Activated T-cell treated with anti-CD3 and anti-CD28 coated beads, Interleukin-2, amount 50 U/mL, for 72 hours (primary cell): Measurements from ENCODE around the gene TMOD3. TPM values are rescaled to one million over a fixed set of nuclear protein-coding genes. Genes with fewer than 3 reads are reported as not detected.

Experiments
- ATAC-seq, 2 donors: fragments of 150-1000 bp; cut with Tn5 transposase; replicated peaks in 1 of 2; 2 replicates each; pipeline ENCODE4 v1.10.0; 2021; ENCODE audit warnings: moderate library complexity in 2 of 2, mild to moderate bottlenecking in 1 of 2
- DNase-seq, 2 donors: peaks; one replicate each; pipeline ENCODE4 v3.0.0; 2021 to 2022; ENCODE audit warnings: mixed read lengths in 1 of 2
- H3K27ac Mint-ChIP-seq: one replicate; pipeline ENCODE4 v1.8.0; 2022; ENCODE audit warnings: mild to moderate bottlenecking, moderate library complexity, mixed read lengths
- H3K27me3 Mint-ChIP-seq: one replicate; pipeline ENCODE4 v1.8.0; 2022; ENCODE audit warnings: low read depth, mixed read lengths
- H3K36me3 Mint-ChIP-seq, 2 donors: one replicate each; pipeline ENCODE4 v1.8.0; 2022; ENCODE audit warnings: mixed read lengths in 2 of 2, mild to moderate bottlenecking in 1 of 2; ENCODE audit not compliant: insufficient read depth in 2 of 2
- H3K4me1 Mint-ChIP-seq: one replicate; pipeline ENCODE4 v1.8.0; 2022; ENCODE audit warnings: low read depth, mixed read lengths
- H3K4me3 Mint-ChIP-seq, 2 donors: one replicate each; pipeline ENCODE4 v1.8.0; 2022; ENCODE audit warnings: mild to moderate bottlenecking in 2 of 2, mixed read lengths in 2 of 2, moderate library complexity in 2 of 2
- H3K9me3 Mint-ChIP-seq, 2 donors: one replicate each; pipeline ENCODE4 v1.8.0; 2022; ENCODE audit warnings: mixed read lengths in 2 of 2
- total RNA-seq, 2 donors: library from RNA; stranded (reverse); gene quantifications; one replicate each; pipeline ENCODE4 v1.2.3, GENCODE V29; 2022

Gene TMOD3
- total RNA-seq, 2 donors from 2014 or later, result 48.6 to 55.1 TPM

DNA sequence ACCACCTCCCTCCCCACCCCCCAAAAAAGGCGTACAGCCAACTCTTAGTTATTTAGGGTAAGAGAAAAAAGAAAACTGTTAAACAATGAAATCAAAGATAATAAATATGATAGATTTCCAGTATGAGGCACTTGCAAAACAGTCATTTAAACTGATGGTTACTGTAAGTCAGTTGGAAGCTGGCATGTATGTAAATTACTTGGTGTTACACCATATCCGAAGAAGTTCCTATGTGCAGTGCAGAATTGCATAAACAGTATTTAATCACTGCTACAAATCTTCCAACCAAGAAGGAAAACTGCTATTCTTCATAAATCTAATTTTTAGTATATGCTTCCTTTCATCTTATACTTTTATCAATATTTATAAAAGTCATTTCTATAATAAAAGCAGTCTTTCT lies 80.1 kb downstream of the TMOD3 start:
- no peaks in the 10 kb centered on the region for H3K4me1 Mint-ChIP-seq
- H3K9me3 Mint-ChIP-seq, result no peaks in the 10 kb centered on the region
- H3K27me3 Mint-ChIP-seq, result no peaks in the 10 kb centered on the region
- no peak for DNase-seq
- H3K27ac Mint-ChIP-seq, result no peak overlapping the region
- no peak for ATAC-seq
- H3K36me3 Mint-ChIP-seq, result peaks cover 3 to 13% of the 10 kb centered on the region in 2 donors
- no peak overlapping the region for H3K4me3 Mint-ChIP-seq

DNA sequence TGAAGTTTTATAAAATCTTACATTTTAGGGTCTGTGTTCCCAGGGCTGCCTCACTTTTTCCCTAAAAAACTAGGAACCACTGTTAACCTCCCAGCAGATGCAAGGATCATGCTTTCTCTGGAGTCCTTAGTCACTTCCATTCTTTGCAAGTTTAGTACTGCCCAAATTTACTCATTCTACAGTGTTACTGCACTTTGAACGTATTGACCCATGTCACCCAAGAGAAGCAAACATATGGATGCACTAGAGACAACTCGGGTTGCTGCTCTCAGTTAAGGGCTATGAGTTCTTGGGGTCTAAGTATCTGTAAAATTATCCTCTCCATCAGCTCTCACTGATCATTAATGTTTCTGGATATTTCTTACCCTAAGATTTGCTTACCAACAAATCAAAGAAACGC lies 83.1 kb downstream of the TMOD3 start:
- ATAC-seq (no peak), DNase-seq (no peak)
- Mint-ChIP-seq H3K9me3 (no peaks in the 10 kb centered on the region), H3K27me3 (no peaks in the 10 kb centered on the region), H3K36me3 (peaks cover 0 to 11% of the 10 kb centered on the region in 2 donors), H3K27ac (no peak overlapping the region), H3K4me3 (no peak overlapping the region), H3K4me1 (no peaks in the 10 kb centered on the region)

- no peak for DNase-seq
- Mint-ChIP-seq H3K4me1 (no peaks in the 10 kb centered on the region), H3K27me3 (no peaks in the 10 kb centered on the region), H3K36me3 (peaks cover 0 to 12% of the 10 kb centered on the region in 2 donors), H3K4me3 (no peak overlapping the region), H3K27ac (no peak overlapping the region), H3K9me3 (no peaks in the 10 kb centered on the region)
- peak; percentile 41 to 42 for ATAC-seq
Observed at GRCh38 chr15:51917493-51917892, 88.0 kb downstream of the TMOD3 start.

DNA sequence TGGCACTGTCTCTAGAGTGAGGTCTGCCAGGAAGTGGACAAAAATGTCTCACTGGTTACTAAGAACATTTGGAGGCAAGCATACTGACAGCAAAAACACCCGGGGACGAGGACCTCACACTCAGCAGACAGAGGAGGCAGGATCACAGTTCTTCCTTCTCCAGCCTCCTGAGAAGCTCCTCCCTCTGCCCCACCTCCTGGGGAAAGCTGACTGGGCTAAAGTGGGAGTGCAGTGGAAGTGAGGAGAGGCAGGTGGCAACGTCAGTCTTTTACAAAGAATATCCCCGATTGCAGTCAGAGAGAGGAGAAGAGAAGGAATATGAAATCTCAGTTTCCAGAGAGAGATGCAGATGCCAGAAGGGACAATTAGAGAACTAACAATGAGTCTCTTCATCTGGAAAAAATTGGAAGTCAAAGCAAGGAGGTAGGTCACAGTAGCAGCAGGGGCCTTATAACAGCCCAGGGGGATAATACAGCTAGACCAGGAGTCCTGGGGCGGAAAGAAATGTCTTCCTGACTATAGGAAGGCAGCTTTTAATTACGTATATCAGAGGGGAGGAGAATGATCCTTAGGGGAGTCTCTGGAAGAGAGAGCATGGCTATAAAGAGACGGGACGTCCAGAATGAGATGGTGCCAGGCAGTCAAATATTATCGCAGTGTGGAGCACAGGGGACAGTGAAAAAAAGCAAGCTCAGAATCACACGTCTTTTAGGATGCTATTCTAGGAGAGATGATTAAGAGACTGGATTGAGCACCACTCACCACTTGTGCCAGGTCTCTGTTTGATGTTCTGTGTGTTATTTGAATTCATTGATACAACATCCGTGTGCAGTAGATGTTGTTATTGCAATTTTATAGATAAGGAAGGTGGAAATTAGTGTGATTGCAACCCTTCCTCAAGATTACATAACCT lies 95.0 kb downstream of the TMOD3 start:
- no peak overlapping the region for H3K27ac Mint-ChIP-seq
- H3K9me3 Mint-ChIP-seq, result no peaks in the 10 kb centered on the region
- no peak for ATAC-seq
- no peak for DNase-seq
- H3K4me3 Mint-ChIP-seq, result no peak overlapping the region
- H3K36me3 Mint-ChIP-seq, result peaks cover 1 to 14% of the 10 kb centered on the region in 2 donors
- H3K4me1 Mint-ChIP-seq, result no peaks in the 10 kb centered on the region
- H3K27me3 Mint-ChIP-seq, result no peaks in the 10 kb centered on the region

DNA sequence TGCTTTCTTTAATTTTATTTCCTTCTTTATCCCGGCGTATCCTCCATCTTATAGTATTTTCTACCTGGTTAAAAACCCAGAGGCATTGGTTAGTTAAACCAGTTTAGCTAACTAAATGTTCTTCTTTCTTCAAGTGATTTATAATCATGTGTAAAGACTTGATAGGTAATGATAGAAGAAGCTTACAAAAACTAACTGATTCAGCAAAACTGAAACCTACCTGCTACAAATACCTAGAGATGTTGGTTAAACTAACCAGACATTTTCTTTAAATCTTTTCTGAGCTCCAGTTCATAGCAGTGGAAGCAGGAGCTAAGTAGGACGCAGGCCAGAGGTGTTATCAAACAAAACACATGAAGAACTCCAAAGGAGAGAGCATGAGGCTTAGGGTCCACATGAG lies 97.4 kb downstream of the TMOD3 start:
- Mint-ChIP-seq H3K36me3 (peaks cover 1 to 8% of the 10 kb centered on the region in 2 donors), H3K4me1 (no peaks in the 10 kb centered on the region), H3K9me3 (no peaks in the 10 kb centered on the region), H3K27me3 (no peaks in the 10 kb centered on the region), H3K4me3 (no peak overlapping the region), H3K27ac (no peak overlapping the region)
- DNase-seq, result no peak
- ATAC-seq, result no peak

GRCh38 chr15:51931016-51931415 lies 101.6 kb downstream of the TMOD3 start:
- no peak overlapping the region for H3K4me3 Mint-ChIP-seq
- DNase-seq (no peak), ATAC-seq (no peak)
- H3K27me3 Mint-ChIP-seq, result no peaks in the 10 kb centered on the region
- no peaks in the 10 kb centered on the region for H3K9me3 Mint-ChIP-seq
- H3K4me1 Mint-ChIP-seq, result no peaks in the 10 kb centered on the region
- H3K27ac Mint-ChIP-seq, result no peak overlapping the region
- H3K36me3 Mint-ChIP-seq, result peaks cover 1 to 2% of the 10 kb centered on the region in 2 donors

GRCh38 chr15:51931638-51932037 lies 102.2 kb downstream of the TMOD3 start:
- Mint-ChIP-seq H3K27me3 (no peaks in the 10 kb centered on the region), H3K4me3 (no peak overlapping the region), H3K4me1 (no peaks in the 10 kb centered on the region), H3K36me3 (peaks cover 1 to 2% of the 10 kb centered on the region in 2 donors), H3K27ac (no peak overlapping the region), H3K9me3 (no peaks in the 10 kb centered on the region)
- no peak for ATAC-seq
- no peak for DNase-seq

DNA sequence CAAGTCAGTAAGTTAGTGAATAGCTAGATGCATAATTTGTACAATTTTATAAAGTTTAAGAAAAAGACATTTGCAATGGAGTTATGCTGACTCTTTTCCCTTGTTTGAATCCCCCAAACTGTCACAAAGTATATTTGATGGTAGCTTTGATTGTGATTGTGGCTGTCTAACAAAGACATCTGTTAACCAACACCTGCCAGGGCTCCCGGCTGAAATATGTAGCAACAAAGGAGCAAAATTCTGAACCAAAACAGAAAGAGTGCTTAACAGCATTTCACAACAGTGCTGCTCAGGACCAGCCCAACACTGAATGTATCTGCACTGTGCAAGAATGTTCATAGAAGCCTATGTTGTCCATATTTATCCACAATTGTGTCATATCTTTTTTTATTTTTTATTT lies 102.7 kb downstream of the TMOD3 start:
- Mint-ChIP-seq H3K4me1 (no peaks in the 10 kb centered on the region), H3K36me3 (peaks cover 1 to 2% of the 10 kb centered on the region in 2 donors), H3K27me3 (no peaks in the 10 kb centered on the region), H3K9me3 (no peaks in the 10 kb centered on the region), H3K4me3 (no peak overlapping the region), H3K27ac (no peak overlapping the region)
- ATAC-seq, result no peak
- no peak for DNase-seq

- H3K4me3 Mint-ChIP-seq, result no peak overlapping the region
- DNase-seq, result peak in 1 of 2 donors; percentile 3
- H3K9me3 Mint-ChIP-seq, result no peaks in the 10 kb centered on the region
- peak; percentile 58 to 67 for ATAC-seq
- H3K27ac Mint-ChIP-seq, result peak overlapping the region; percentile 63
- H3K36me3 Mint-ChIP-seq, result peaks cover 0 to 5% of the 10 kb centered on the region in 2 donors
- H3K27me3 Mint-ChIP-seq, result no peaks in the 10 kb centered on the region
- no peaks in the 10 kb centered on the region for H3K4me1 Mint-ChIP-seq
Observed at GRCh38 chr15:51935466-51936104, 106.1 kb downstream of the TMOD3 start.

DNA sequence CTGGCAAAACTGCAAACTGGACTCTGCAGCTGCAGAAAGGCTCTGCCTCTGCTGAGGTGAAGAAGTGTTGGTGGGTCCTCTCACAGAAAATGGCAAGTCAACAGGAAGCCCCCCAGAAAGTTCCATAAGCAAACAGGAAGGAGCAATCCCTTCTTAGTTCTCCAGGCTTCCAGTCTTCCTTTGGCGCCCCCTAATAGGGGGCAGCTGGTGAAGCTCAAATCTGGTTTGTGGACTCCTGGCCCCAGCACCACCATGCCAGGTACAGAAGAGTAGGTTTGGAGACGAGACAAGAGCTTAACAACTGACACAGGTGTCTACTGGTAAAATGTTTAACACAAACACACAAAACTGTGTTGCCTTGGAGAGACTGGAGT lies 106.6 kb downstream of the TMOD3 start:
- no peaks in the 10 kb centered on the region for H3K27me3 Mint-ChIP-seq
- H3K4me1 Mint-ChIP-seq, result no peaks in the 10 kb centered on the region
- peaks cover 0 to 5% of the 10 kb centered on the region in 2 donors for H3K36me3 Mint-ChIP-seq
- no peak for DNase-seq
- ATAC-seq, result no peak
- no peak overlapping the region for H3K4me3 Mint-ChIP-seq
- H3K27ac Mint-ChIP-seq, result peak overlapping the region; percentile 63
- no peaks in the 10 kb centered on the region for H3K9me3 Mint-ChIP-seq

DNA sequence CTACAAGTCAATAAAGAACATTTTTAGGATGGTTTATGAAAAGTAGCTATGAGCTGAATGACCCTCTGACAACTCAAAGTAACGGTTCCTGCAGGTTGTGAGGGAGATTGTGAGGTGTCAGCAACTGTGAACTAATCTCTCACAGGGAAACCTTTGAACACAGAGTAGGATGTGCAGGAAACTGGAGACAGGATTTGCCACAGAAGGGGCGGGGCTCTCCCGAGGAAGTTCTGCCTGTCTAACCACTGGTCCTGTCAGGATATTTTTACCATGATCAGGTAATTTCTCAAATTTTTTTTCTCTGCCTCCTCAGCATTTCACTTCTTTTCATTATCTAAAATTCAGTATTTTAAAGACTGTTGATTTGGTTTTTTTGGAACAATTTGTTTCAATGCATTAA lies 108.8 kb downstream of the TMOD3 start:
- no peak overlapping the region for H3K4me3 Mint-ChIP-seq
- peak overlapping the region; percentile 39 for H3K27ac Mint-ChIP-seq
- no peaks in the 10 kb centered on the region for H3K9me3 Mint-ChIP-seq

DNA sequence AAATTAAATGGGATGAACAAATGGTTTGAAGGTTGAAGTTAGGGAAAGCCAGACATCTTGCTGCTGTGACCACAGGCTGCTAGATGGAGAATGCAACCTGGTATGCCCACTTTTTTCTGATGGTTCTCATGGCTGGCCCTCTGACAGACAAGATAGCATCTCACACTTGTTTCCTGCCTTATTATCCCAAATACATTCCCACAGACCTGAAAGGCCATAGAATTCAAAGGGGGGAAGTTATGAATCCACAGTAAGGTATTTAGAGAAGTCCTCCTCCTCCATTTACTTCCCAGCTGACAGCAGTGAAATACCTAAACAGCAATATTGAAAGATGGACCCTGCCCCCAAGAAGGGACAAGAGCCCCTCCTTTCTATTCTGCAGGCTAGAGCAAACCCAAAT lies 109.8 kb downstream of the TMOD3 start:
- peaks cover 5 to 16% of the 10 kb centered on the region in 2 donors for H3K36me3 Mint-ChIP-seq
- DNase-seq (no peak), ATAC-seq (no peak)

More for the DNA sequence above, 108.8 kb downstream of the TMOD3 start:
- H3K4me1 Mint-ChIP-seq, result no peaks in the 10 kb centered on the region
- peaks cover 3 to 13% of the 10 kb centered on the region in 2 donors for H3K36me3 Mint-ChIP-seq
- ATAC-seq, result no peak
- no peak for DNase-seq
- no peaks in the 10 kb centered on the region for H3K27me3 Mint-ChIP-seq

DNA sequence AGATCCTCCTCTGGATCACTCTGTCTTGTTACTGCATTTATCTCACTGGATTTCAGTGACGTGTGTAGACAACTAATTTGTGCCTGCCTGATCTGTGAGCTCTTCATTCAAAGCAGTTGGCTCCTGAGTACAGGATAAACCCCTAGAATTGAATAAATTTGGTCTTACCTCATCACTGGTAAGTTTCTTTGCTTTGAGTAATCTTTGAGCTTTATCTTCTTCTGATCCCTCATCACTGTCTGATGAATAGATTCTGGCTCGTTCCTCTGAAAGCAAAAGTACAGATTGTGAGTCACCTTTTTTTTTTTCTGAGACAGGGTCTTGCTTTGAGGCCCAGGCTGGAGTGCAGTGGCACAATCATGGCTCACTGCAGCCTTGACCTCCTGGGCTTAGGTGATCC lies 117.7 kb downstream of the TMOD3 start:
- peaks cover 18 to 45% of the 10 kb centered on the region in 2 donors for H3K36me3 Mint-ChIP-seq
- H3K27me3 Mint-ChIP-seq, result no peaks in the 10 kb centered on the region
- peaks cover 13% of the 10 kb centered on the region for H3K4me1 Mint-ChIP-seq
- no peak overlapping the region for H3K4me3 Mint-ChIP-seq
- peak overlapping the region; percentile 61 for H3K27ac Mint-ChIP-seq
- H3K9me3 Mint-ChIP-seq, result no peaks in the 10 kb centered on the region
- DNase-seq, result no peak
- peak; percentile 66 to 80 for ATAC-seq

More for the DNA sequence above, 109.8 kb downstream of the TMOD3 start:
- no peaks in the 10 kb centered on the region for H3K4me1 Mint-ChIP-seq
- H3K4me3 Mint-ChIP-seq, result no peak overlapping the region
- no peaks in the 10 kb centered on the region for H3K27me3 Mint-ChIP-seq
- no peaks in the 10 kb centered on the region for H3K9me3 Mint-ChIP-seq
- H3K27ac Mint-ChIP-seq, result no peak overlapping the region
